Choroid plexus epithelial cell (primary cell): ENCODE data around the gene NT5C.
A peak's percentile ranks its signal among the peaks of the same experiment; 100 is the strongest.

ENCODE experiments used
- DNase-seq: peaks from one replicate; pipeline ENCODE4 v3.0.0-alpha.2; 2010; ENCODE audit warnings: low read depth
- H3K4me3 ChIP-seq: 2 replicates; pipeline ENCODE4 v1.5.1; 2011; ENCODE audit warnings: low read depth, mild to moderate bottlenecking, control low read depth, low read length, moderate library complexity
- TF ChIP-seq, protein P1 (sequence below): conservative IDR thresholded peaks from 2 replicates; pipeline ENCODE4 v1.5.1; 2011; ENCODE audit warnings: low read depth, mild to moderate bottlenecking, control low read depth, inconsistent platforms, low read length, moderate library complexity

The NT5C gene

DNA sequence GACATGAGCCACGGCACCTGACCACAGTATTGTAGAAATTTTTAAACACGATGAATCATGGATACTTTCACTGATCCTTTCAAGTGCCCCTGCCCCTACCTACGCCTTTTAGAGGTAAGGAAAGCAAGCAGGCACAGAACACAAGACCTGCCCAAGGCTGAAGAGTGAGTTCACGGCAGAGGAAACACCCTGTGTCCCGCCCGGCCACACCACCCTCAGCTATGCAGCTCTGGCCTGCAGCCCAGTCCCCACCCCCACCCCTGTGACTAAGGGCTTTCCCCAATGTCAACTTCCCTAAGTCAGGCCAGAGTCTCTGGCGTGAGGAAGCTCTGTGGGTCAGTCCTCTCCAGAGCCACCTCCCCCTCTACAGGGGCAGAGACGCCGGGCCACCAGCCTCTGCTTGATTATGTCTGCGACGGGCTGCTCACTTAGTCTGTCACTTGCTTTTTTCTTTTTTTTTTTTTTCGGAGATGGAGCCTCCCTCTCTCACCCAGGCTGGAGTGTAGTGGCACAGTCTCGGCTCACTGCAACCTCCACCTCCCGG, 35.4 kb downstream of the NT5C start:
- DNase-seq, result peak; percentile 63
- no peak overlapping the region for H3K4me3 ChIP-seq

DNA sequence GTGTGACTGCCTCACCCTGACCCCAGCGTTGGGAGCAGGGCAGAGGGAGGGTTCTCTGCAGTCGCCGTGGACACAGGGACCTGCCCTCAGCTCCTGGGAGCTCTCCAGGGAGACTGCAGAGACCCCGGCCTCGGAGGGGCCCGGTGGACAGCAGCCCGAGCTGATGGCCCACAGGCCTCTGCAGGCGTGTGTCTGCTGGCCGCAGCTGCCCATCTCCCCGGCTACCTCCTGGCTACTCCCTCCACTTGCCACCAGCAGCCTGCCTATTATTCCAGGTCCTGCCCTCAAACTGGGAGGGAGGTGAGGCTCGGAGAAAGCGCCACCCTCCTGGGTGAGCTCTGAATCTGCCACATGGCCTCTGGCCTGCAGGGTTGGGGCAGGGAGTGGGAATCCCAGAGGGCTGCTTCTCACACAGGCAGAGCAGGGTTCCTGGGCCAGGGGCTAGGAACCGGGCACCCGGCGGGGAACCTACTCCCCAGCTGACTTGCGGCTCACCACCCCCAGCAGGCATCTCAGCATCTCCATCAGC, 36.6 kb downstream of the NT5C start:
- H3K4me3 ChIP-seq, result no peak overlapping the region
- no peak for DNase-seq
- TF ChIP-seq, protein P1, sequence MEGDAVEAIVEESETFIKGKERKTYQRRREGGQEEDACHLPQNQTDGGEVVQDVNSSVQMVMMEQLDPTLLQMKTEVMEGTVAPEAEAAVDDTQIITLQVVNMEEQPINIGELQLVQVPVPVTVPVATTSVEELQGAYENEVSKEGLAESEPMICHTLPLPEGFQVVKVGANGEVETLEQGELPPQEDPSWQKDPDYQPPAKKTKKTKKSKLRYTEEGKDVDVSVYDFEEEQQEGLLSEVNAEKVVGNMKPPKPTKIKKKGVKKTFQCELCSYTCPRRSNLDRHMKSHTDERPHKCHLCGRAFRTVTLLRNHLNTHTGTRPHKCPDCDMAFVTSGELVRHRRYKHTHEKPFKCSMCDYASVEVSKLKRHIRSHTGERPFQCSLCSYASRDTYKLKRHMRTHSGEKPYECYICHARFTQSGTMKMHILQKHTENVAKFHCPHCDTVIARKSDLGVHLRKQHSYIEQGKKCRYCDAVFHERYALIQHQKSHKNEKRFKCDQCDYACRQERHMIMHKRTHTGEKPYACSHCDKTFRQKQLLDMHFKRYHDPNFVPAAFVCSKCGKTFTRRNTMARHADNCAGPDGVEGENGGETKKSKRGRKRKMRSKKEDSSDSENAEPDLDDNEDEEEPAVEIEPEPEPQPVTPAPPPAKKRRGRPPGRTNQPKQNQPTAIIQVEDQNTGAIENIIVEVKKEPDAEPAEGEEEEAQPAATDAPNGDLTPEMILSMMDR, result no peak

More for the DNA sequence above, 35.4 kb downstream of the NT5C start:
- TF ChIP-seq, protein P1, result no peak

DNA sequence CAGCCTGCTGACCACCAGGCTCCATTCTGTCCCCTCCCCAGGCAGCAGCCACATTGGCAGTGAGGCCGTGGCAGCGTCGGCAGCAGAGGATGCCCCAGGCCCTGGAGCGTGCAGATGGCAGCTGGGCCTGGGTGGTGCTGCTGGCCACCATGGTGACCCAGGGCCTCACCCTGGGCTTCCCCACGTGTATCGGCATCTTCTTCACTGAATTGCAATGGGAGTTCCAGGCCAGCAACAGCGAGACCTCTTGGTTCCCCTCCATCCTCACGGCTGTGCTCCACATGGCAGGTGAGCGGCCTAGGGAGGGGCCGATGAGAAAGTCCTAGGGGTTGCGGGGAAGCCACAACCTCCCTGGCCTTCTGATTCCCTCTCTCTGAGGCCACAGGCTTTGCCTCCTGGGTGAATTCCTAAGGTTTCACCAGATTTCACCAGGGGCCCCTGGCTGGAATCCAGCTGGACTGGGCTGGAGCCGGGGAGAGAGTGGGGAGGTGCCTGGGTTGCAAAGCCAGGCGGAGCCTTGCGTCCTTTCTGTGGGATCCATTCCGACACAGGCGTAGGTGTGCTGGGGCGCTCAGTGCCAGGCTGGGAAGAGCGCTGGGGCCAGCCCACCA, 37.9 kb downstream of the NT5C start:
- TF ChIP-seq, protein P1, result no peak
- no peak for DNase-seq
- H3K4me3 ChIP-seq, result no peak overlapping the region

DNA sequence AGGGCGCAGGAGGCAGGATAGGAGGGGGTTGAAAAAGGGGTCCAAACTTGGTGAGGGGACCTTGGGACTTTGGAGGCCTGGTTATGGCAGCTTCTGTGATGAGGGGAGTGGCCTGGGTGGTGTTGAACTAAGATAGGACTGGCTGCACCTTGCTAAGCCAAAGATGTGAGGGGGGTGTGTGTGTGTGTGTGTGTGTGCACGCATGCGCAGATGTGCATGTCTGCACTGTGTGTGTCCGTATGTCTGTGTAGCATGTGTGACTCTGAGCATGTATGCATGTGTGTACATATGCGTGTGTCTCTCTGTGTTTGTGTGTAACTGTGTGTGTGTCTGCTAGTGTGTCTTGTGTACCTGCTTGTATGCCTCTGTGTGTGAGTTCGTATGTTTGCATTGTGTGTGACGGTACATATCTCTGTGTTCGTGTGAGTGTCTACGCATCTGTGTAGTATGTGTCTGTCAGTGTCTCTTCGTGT, 39.7 kb downstream of the NT5C start:
- DNase-seq, result no peak
- H3K4me3 ChIP-seq, result no peak overlapping the region
- TF ChIP-seq, protein P1, result no peak

DNA sequence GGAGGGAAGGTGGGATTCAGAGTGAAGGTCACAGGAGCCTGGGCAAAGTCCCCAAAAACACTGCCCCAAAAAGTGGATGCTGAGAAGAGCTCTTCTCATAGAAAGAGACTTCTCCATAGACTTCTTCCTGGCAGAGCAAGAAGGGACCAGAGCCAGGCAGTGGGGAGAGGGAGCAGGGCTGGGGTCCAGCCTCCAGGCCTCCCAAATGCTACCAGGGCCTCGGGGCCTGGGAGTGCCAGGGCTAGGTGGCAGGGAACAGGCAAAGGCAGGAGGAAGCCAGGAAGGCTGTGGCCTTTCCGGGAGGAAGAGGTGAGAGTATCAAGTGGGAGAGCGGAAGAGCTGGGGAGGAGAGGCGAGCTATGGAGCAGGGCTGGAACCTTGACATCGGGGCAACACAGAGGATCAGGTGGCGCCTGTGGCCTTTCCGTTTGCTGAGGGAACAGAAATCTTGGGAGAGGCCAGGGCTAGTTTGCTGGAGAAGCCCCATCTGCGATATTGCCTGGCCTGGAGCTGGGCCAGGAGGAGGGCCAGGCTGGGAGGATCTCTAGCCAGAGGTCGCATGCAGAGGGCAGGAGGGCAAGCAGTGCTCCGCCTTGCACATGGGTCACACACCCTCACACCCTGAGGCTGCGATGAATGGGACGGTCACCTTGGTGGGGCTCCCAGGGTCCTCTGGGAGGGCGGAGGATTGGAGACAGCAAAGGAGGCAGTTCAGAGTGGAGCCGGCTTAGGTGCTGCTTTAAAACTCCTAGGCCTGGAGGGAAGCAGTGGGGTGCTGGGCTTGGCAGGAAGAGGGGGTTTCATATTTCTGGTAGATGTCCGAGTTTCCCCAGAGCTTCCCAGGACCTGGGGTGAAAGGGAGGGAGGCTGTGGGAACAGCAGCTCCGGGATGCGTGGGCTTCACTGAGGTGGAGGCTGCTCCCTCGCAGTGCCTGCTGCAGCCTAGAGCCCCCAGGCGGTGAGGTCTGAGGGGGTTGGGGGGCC, 40.4 kb downstream of the NT5C start:
- H3K4me3 ChIP-seq, result no peak overlapping the region
- no peak for DNase-seq
- TF ChIP-seq, protein P1, result no peak

DNA sequence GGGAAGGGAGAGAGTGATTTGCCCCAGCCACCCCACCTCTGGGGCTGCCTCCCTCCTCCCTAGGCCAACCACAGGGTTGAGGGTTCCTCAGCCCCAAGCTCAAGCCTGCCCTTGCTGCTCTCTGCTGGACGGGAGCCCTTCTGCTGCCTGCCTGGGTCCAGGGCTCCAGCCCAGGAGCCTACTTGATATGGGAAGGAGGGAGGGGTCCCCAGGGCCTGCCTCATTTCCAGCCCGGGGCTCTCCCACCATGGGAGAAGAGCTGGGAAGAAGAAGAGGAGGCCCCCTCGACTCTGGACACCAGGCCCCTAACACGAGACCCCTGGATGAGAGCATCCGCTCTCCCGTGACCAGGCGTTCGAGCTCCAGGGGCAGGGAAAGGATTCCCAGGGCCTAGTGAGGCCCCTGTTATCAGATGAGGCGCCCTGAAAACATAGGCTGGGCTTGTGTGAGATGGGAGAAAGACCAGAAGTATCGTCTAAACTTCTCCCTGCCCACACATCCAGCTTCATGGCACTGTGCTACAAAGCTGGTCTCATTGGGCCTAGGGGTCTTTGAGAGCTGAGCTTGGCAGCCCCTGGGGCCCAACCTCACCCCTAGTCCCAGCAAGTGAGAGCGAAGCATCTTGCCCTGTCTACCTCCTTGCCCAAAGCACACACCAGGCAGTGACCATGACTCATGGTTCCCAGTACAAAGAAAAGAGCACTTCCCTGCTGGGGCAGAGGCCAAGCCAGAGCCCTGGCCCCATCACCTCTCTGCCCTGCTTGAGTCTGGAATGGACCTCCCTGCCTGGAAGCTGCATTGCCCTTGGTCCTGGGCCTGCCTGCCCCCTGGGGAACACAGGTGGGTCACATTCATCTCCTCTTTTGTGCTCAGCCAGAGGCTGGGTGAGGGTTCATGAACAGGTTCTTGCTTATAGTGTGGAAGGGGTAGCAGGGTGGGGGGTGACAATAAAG, 42.8 kb downstream of the NT5C start:
- H3K4me3 ChIP-seq, result peak overlapping the region; percentile 58
- TF ChIP-seq, protein P1, result no peak
- DNase-seq, result peak; percentile 48
